Epithelial cell of esophagus (primary cell): ENCODE data around the gene ZDHHC14.

Experiments
- DNase-seq: peaks from one replicate; pipeline ENCODE4 v3.0.0; 2010; ENCODE audit warnings: low read depth
- H3K4me3 ChIP-seq: 2 replicates; pipeline ENCODE4 v1.5.1; 2011; ENCODE audit warnings: mild to moderate bottlenecking, low read length, control low read depth
- CTCF ChIP-seq: IDR thresholded peaks from 2 replicates; pipeline ENCODE4 v1.5.1; 2011; ENCODE audit warnings: low read depth, mild to moderate bottlenecking, low read length, control low read depth, inconsistent platforms; ENCODE audit not compliant: insufficient read depth; ENCODE audit errors: missing control alignments

ZDHHC14 gene

GRCh38 chr6:157420497-157420896, 39.5 kb downstream of the ZDHHC14 start:
- H3K4me3 ChIP-seq: no peak overlapping the region
- no peak for DNase-seq
- no peak for TF ChIP-seq CTCF

GRCh38 chr6:157424491-157425020, 43.6 kb downstream of the ZDHHC14 start:
- DNase-seq: no peak
- no peak for TF ChIP-seq CTCF
- H3K4me3 ChIP-seq: no peak overlapping the region

- no peak for TF ChIP-seq CTCF
- H3K4me3 ChIP-seq: no peak overlapping the region
- no peak for DNase-seq
Observed at GRCh38 chr6:157427969-157428368, 47.0 kb downstream of the ZDHHC14 start.

- TF ChIP-seq CTCF: no peak
- DNase-seq: peak; percentile 92
- H3K4me3 ChIP-seq: no peak overlapping the region
Observed at GRCh38 chr6:157428427-157429202, 47.6 kb downstream of the ZDHHC14 start.

GRCh38 chr6:157429248-157429647, 48.3 kb downstream of the ZDHHC14 start:
- no peak for DNase-seq
- TF ChIP-seq CTCF: no peak
- H3K4me3 ChIP-seq: no peak overlapping the region

- H3K4me3 ChIP-seq: no peak overlapping the region
- TF ChIP-seq CTCF: no peak
- DNase-seq: no peak
Observed at GRCh38 chr6:157430834-157431233, 49.8 kb downstream of the ZDHHC14 start.
